ENCODE measurements around the gene FKBP7. TPM values are rescaled to one million over a fixed set of nuclear protein-coding genes. Genes with fewer than 3 reads are reported as not detected.

Gene FKBP7
- total RNA-seq, 4 donors from 2014 or later = 7.3 to 21.9 (median 12.6) TPM

DNA sequence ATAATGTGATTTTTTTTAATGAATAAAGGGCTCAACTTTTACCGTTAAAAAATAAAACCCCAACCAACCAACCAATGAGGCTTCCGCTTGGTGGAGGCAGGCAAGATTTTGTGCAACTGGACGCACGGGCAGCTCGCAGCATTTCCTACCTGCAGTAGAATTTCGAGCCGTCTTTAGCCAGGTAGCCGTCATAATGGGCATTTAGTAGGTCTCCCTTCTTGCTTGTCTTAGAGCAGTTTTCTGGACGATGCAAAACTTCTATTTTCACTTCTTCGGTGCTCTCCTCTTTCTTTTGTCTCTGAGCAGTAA lies 316 bp downstream of the FKBP7 start:
- ATAC-seq = no peak
- TF ChIP-seq EP300 (IDR thresholded peaks at IDR 0.05) (no peak), POLR2AphosphoS5 (IDR thresholded peaks at IDR 0.05) (no peak), POLR2A (IDR thresholded peaks at IDR 0.05) (no peak)
- TF ChIP-seq, protein P1, sequence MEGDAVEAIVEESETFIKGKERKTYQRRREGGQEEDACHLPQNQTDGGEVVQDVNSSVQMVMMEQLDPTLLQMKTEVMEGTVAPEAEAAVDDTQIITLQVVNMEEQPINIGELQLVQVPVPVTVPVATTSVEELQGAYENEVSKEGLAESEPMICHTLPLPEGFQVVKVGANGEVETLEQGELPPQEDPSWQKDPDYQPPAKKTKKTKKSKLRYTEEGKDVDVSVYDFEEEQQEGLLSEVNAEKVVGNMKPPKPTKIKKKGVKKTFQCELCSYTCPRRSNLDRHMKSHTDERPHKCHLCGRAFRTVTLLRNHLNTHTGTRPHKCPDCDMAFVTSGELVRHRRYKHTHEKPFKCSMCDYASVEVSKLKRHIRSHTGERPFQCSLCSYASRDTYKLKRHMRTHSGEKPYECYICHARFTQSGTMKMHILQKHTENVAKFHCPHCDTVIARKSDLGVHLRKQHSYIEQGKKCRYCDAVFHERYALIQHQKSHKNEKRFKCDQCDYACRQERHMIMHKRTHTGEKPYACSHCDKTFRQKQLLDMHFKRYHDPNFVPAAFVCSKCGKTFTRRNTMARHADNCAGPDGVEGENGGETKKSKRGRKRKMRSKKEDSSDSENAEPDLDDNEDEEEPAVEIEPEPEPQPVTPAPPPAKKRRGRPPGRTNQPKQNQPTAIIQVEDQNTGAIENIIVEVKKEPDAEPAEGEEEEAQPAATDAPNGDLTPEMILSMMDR (IDR thresholded peaks at IDR 0.05) = no peak
- H3K9me3 ChIP-seq = no peaks in the 10 kb centered on the region
- 0 to 1% methylated on average over 8 to 10 of the region's 10 CpGs for WGBS, 2 donors (ENCODE audit: low coverage in 1 of 2)
- H3K4me1 ChIP-seq = peaks cover 12 to 64% (median 19%) of the 10 kb centered on the region in 3 donors
- H3K36me3 ChIP-seq = no peaks in the 10 kb centered on the region
- H3K27me3 ChIP-seq = no peaks in the 10 kb centered on the region
- peak overlapping the region; percentile 93 to 98 (median 94) for H3K27ac ChIP-seq
- H3K4me3 ChIP-seq = peak overlapping the region; percentile 68 to 88

DNA sequence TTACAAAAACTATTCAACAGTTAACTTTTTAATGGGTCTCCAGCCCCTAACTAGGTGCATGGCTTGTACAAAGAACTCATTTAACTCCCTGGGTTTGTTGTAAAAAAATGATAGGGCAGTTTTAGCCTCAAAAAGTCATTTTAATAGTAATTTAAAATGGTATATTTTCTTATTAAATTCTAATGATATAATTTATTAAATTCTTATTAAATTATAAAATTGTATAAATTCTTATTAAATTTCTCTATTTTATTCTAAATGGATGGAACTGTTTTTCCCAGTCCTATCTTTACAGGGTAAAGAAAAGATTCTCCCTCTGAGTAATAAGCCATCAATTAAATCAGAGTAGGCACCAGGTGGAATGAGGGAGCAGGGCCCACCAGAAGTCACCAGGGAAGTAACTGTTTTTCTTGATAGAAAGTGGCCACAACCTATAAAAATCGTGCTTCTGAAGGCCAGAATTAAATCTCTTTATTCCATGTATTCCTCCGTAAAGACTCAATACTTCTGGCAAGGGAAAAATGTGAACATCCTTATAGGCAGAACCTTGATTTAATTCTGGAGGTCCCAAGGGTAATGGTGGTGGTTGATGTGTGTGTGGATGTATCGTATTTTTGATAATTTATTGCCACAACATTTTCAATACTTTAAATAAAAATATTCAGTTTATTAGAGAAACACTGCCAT lies 814 bp downstream of the FKBP7 start:
- no peak for ATAC-seq
- TF ChIP-seq POLR2A (IDR thresholded peaks at IDR 0.05) (no peak), POLR2AphosphoS5 (IDR thresholded peaks at IDR 0.05) (no peak), EP300 (IDR thresholded peaks at IDR 0.05) (no peak)
- TF ChIP-seq, protein P1 (IDR thresholded peaks at IDR 0.05) = no peak

DNA sequence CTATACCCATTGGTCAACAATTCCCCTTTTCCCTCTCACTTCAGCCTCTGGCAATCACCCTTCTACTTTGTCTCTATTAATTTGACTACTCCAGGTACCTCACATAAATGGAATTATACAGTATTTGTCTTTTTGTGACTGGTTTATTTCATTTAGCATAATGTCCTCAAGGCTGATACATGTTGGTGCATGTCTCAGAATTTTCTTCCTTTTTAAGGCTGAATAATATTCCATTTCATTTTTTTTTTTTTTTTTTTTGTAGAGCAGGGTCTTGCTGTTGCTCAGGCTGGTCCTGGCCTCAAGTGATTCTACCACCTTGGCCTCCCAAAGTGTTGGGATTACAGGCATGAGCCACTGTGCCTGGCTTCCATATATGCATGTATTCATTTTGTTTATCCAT lies 1.9 kb downstream of the FKBP7 start:
- ATAC-seq = no peak
- no peaks in the 10 kb centered on the region for H3K9me3 ChIP-seq
- no peaks in the 10 kb centered on the region for H3K36me3 ChIP-seq
- H3K4me1 ChIP-seq = peaks cover 5 to 48% (median 7%) of the 10 kb centered on the region in 3 donors
- H3K4me3 ChIP-seq = no peak overlapping the region
- H3K27me3 ChIP-seq = no peaks in the 10 kb centered on the region
- TF ChIP-seq POLR2AphosphoS5 (IDR thresholded peaks at IDR 0.05) = no peak
- TF ChIP-seq EP300 (IDR thresholded peaks at IDR 0.05) = no peak
- TF ChIP-seq POLR2A (IDR thresholded peaks at IDR 0.05) = no peak
- TF ChIP-seq, protein P1 (IDR thresholded peaks at IDR 0.05) = no peak
- H3K27ac ChIP-seq = no peak overlapping the region

More for the DNA sequence above, 814 bp downstream of the FKBP7 start:
- H3K4me1 ChIP-seq = peaks cover 12 to 59% (median 17%) of the 10 kb centered on the region in 3 donors
- no peaks in the 10 kb centered on the region for H3K36me3 ChIP-seq
- 0 to 9% methylated on average over 3 of the region's 3 CpGs for WGBS, 2 donors (ENCODE audit: low coverage in 1 of 2)
- H3K27me3 ChIP-seq = no peaks in the 10 kb centered on the region
- peak overlapping the region; percentile 93 to 98 (median 94) for H3K27ac ChIP-seq
- H3K9me3 ChIP-seq = no peaks in the 10 kb centered on the region
- H3K4me3 ChIP-seq = peak overlapping the region; percentile 68 to 88

DNA sequence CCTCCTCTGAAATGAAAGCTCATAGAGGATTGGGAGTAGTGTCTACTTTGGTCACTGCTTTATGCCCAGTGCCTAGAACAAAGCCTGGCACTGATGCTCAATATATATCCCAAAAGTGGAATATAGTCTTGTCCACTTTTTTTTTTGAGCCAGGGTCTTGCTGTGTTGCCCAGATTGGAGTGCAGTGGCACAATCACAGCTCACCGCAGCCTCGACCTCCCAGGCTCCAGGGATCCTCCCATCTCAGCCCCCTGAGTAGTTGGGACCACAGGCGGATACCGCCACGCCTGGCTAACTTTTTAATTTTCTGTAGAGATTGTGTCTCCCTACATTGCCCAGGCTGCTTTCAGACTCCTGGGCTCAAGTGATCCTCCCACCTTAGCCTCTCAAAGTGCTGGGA lies 3.8 kb downstream of the FKBP7 start:
- 100% methylated on average over 5 of the region's 5 CpGs; no CpG with 5 or more reads in 1 of the 2 donors for WGBS, 2 donors (ENCODE audit: low coverage in 1 of 2)
- H3K4me3 ChIP-seq = no peak overlapping the region

More for the DNA sequence above, 3.8 kb downstream of the FKBP7 start:
- Histone ChIP-seq H3K36me3 (no peaks in the 10 kb centered on the region), H3K4me1 (peaks cover 1 to 40% (median 3%) of the 10 kb centered on the region in 3 donors), H3K27me3 (no peaks in the 10 kb centered on the region), H3K9me3 (no peaks in the 10 kb centered on the region), H3K27ac (peak overlapping the region in 1 of 4 donors; percentile 16)
- TF ChIP-seq, protein P1 (IDR thresholded peaks at IDR 0.05) = no peak
- TF ChIP-seq POLR2AphosphoS5 (IDR thresholded peaks at IDR 0.05) (no peak), POLR2A (IDR thresholded peaks at IDR 0.05) (no peak), EP300 (IDR thresholded peaks at IDR 0.05) (no peak)
- no peak for ATAC-seq
